Activated naive CD4-positive, alpha-beta T cell treated with anti-CD3 and anti-CD28 coated beads for 36 hours (primary cell): ENCODE measurements around the gene MYH13. TPM values are rescaled to one million over a fixed set of nuclear protein-coding genes. Genes with fewer than 3 reads are reported as not detected.

Source experiments
- CTCF ChIA-PET: fragments of 350-600 bp; sonication (Branson Sonifier 250); formaldehyde crosslinking; loops from one replicate; lab custom pipeline; 2021; ENCODE audit warnings: antibody characterized with exemption; lab: Charles Lee
- DNase-seq: peaks from one replicate; pipeline ENCODE4 v3.0.0-alpha.2; 2020
- H3K27ac Mint-ChIP-seq: one replicate; pipeline ENCODE4 v1.8.0; 2021; ENCODE audit warnings: mild to moderate bottlenecking, mixed read lengths
- H3K27me3 Mint-ChIP-seq: one replicate; pipeline ENCODE4 v1.8.0; 2021; ENCODE audit warnings: low read depth, mixed read lengths
- H3K36me3 Mint-ChIP-seq: one replicate; pipeline ENCODE4 v1.8.0; 2021; ENCODE audit warnings: low read depth, mixed read lengths
- H3K4me1 Mint-ChIP-seq: one replicate; pipeline ENCODE4 v1.8.0; 2021; ENCODE audit warnings: low read depth, mixed read lengths
- H3K4me3 Mint-ChIP-seq: one replicate; pipeline ENCODE4 v1.8.0; 2021; ENCODE audit warnings: mild to moderate bottlenecking, moderate library complexity, mixed read lengths
- H3K9me3 Mint-ChIP-seq: one replicate; pipeline ENCODE4 v1.8.0; 2021; ENCODE audit warnings: mixed read lengths
- intact Hi-C: fragments of 100-400 bp; cut with micrococcal nuclease; formaldehyde crosslinking; loops from one replicate; pipeline ENCODE4 v1.15.1; 2023
- total RNA-seq, 2 experiments: library from RNA; stranded (reverse); gene quantifications; one replicate each; pipeline ENCODE4 v1.2.3, GENCODE V29; 2021

The MYH13 gene
- total RNA-seq, 2 experiments from 2014 or later, result not detected

- no peak overlapping the region for H3K4me3 Mint-ChIP-seq
- H3K27ac Mint-ChIP-seq, result no peak overlapping the region
- peaks cover 4% of the 10 kb centered on the region for H3K9me3 Mint-ChIP-seq
- H3K36me3 Mint-ChIP-seq, result no peaks in the 10 kb centered on the region
- intact Hi-C loops, result no loop called here
- CTCF ChIA-PET, result no interaction called here
- H3K27me3 Mint-ChIP-seq, result no peaks in the 10 kb centered on the region
- no peaks in the 10 kb centered on the region for H3K4me1 Mint-ChIP-seq
- DNase-seq, result no peak
Measured at GRCh38 chr17:10384175-10384574, 11.4 kb upstream of the MYH13 start.

GRCh38 chr17:10380631-10381408 lies 8.0 kb upstream of the MYH13 start:
- no peak overlapping the region for H3K4me3 Mint-ChIP-seq
- intact Hi-C loops, result no loop called here
- no peaks in the 10 kb centered on the region for H3K27me3 Mint-ChIP-seq
- DNase-seq, result no peak
- CTCF ChIA-PET, result interaction anchor here (0.5 kb wide), 1 partner anchor 641 kb away, joined by 5 read pairs; no protein-coding TSS in a partner anchor
- H3K9me3 Mint-ChIP-seq, result peaks cover 1% of the 10 kb centered on the region
- no peaks in the 10 kb centered on the region for H3K4me1 Mint-ChIP-seq
- H3K27ac Mint-ChIP-seq, result no peak overlapping the region
- no peaks in the 10 kb centered on the region for H3K36me3 Mint-ChIP-seq

GRCh38 chr17:10370016-10370608 lies 2.7 kb downstream of the MYH13 start:
- CTCF ChIA-PET, result no interaction called here

GRCh38 chr17:10369239-10369638 lies 3.6 kb downstream of the MYH13 start:
- CTCF ChIA-PET, result no interaction called here
- Mint-ChIP-seq H3K4me3 (no peak overlapping the region), H3K27me3 (peaks cover 3% of the 10 kb centered on the region), H3K4me1 (no peaks in the 10 kb centered on the region), H3K36me3 (no peaks in the 10 kb centered on the region), H3K9me3 (no peaks in the 10 kb centered on the region), H3K27ac (no peak overlapping the region)
- intact Hi-C loops, result no loop called here
- no peak for DNase-seq

More at GRCh38 chr17:10370016-10370608, 2.7 kb downstream of the MYH13 start:
- Mint-ChIP-seq H3K27me3 (peaks cover 3% of the 10 kb centered on the region), H3K36me3 (no peaks in the 10 kb centered on the region), H3K27ac (no peak overlapping the region), H3K4me1 (no peaks in the 10 kb centered on the region), H3K9me3 (no peaks in the 10 kb centered on the region), H3K4me3 (no peak overlapping the region)
- intact Hi-C loops, result no loop called here
- DNase-seq, result no peak

- H3K36me3 Mint-ChIP-seq, result no peaks in the 10 kb centered on the region
- peaks cover 3% of the 10 kb centered on the region for H3K27me3 Mint-ChIP-seq
- H3K9me3 Mint-ChIP-seq, result no peaks in the 10 kb centered on the region
- CTCF ChIA-PET, result no interaction called here
- intact Hi-C loops, result no loop called here
- H3K4me3 Mint-ChIP-seq, result no peak overlapping the region
- no peaks in the 10 kb centered on the region for H3K4me1 Mint-ChIP-seq
- DNase-seq, result no peak
- H3K27ac Mint-ChIP-seq, result no peak overlapping the region
Measured at GRCh38 chr17:10368561-10368960, 4.2 kb downstream of the MYH13 start.

GRCh38 chr17:10360578-10360977 lies 12.2 kb downstream of the MYH13 start:
- Mint-ChIP-seq H3K9me3 (no peaks in the 10 kb centered on the region), H3K27me3 (no peaks in the 10 kb centered on the region), H3K27ac (no peak overlapping the region), H3K4me3 (no peak overlapping the region), H3K36me3 (no peaks in the 10 kb centered on the region), H3K4me1 (no peaks in the 10 kb centered on the region)
- CTCF ChIA-PET, result no interaction called here
- intact Hi-C loops, result no loop called here
- DNase-seq, result no peak

- Mint-ChIP-seq H3K4me3 (no peak overlapping the region), H3K9me3 (no peaks in the 10 kb centered on the region), H3K4me1 (no peaks in the 10 kb centered on the region), H3K27ac (no peak overlapping the region), H3K27me3 (no peaks in the 10 kb centered on the region), H3K36me3 (no peaks in the 10 kb centered on the region)
- CTCF ChIA-PET, result interaction anchor here (0.6 kb wide), 1 partner anchor 718 kb away, joined by 3 read pairs; no protein-coding TSS in a partner anchor
- peak; percentile 46 for DNase-seq
- intact Hi-C loops, result loop anchor here (1.0 kb wide), 1 partner anchor 30 kb away; no protein-coding TSS in a partner anchor
Measured at GRCh38 chr17:10357768-10358167, 15.0 kb downstream of the MYH13 start.

GRCh38 chr17:10354651-10355050 lies 18.2 kb downstream of the MYH13 start:
- CTCF ChIA-PET, result interaction anchor here (1.0 kb wide), 1 partner anchor 367 kb away, joined by 3 read pairs; no protein-coding TSS in a partner anchor
- Mint-ChIP-seq H3K27ac (no peak overlapping the region), H3K9me3 (no peaks in the 10 kb centered on the region), H3K27me3 (no peaks in the 10 kb centered on the region), H3K4me1 (no peaks in the 10 kb centered on the region), H3K36me3 (no peaks in the 10 kb centered on the region), H3K4me3 (no peak overlapping the region)
- intact Hi-C loops, result no loop called here
- no peak for DNase-seq

- CTCF ChIA-PET, result interaction anchor here (0.8 kb wide), 1 partner anchor 25 kb away, joined by 3 read pairs; no protein-coding TSS in a partner anchor
- H3K4me3 Mint-ChIP-seq, result no peak overlapping the region
- H3K4me1 Mint-ChIP-seq, result no peaks in the 10 kb centered on the region
- H3K36me3 Mint-ChIP-seq, result no peaks in the 10 kb centered on the region
- intact Hi-C loops, result no loop called here
- DNase-seq, result no peak
- H3K27me3 Mint-ChIP-seq, result no peaks in the 10 kb centered on the region
- H3K9me3 Mint-ChIP-seq, result no peaks in the 10 kb centered on the region
- no peak overlapping the region for H3K27ac Mint-ChIP-seq
Measured at GRCh38 chr17:10352893-10353292, 19.9 kb downstream of the MYH13 start.

GRCh38 chr17:10349403-10349802 lies 23.4 kb downstream of the MYH13 start:
- Mint-ChIP-seq H3K9me3 (no peaks in the 10 kb centered on the region), H3K36me3 (no peaks in the 10 kb centered on the region), H3K27ac (no peak overlapping the region), H3K4me1 (no peaks in the 10 kb centered on the region), H3K27me3 (no peaks in the 10 kb centered on the region), H3K4me3 (no peak overlapping the region)
- CTCF ChIA-PET, result no interaction called here
- peak; percentile 7 for DNase-seq
- intact Hi-C loops, result no loop called here

- no peak overlapping the region for H3K27ac Mint-ChIP-seq
- no peaks in the 10 kb centered on the region for H3K9me3 Mint-ChIP-seq
- no peaks in the 10 kb centered on the region for H3K27me3 Mint-ChIP-seq
Measured at GRCh38 chr17:10344816-10345215, 28.0 kb downstream of the MYH13 start.

GRCh38 chr17:10339051-10339450 lies 33.8 kb downstream of the MYH13 start:
- no peaks in the 10 kb centered on the region for H3K4me1 Mint-ChIP-seq
- no peaks in the 10 kb centered on the region for H3K36me3 Mint-ChIP-seq
- H3K27ac Mint-ChIP-seq, result no peak overlapping the region
- no peaks in the 10 kb centered on the region for H3K9me3 Mint-ChIP-seq
- CTCF ChIA-PET, result no interaction called here
- no peak overlapping the region for H3K4me3 Mint-ChIP-seq
- H3K27me3 Mint-ChIP-seq, result no peaks in the 10 kb centered on the region
- intact Hi-C loops, result no loop called here
- DNase-seq, result no peak

More at GRCh38 chr17:10344816-10345215, 28.0 kb downstream of the MYH13 start:
- no peaks in the 10 kb centered on the region for H3K36me3 Mint-ChIP-seq
- no peaks in the 10 kb centered on the region for H3K4me1 Mint-ChIP-seq
- intact Hi-C loops, result no loop called here
- CTCF ChIA-PET, result no interaction called here
- no peak for DNase-seq
- H3K4me3 Mint-ChIP-seq, result no peak overlapping the region

GRCh38 chr17:10337976-10338375 lies 34.8 kb downstream of the MYH13 start:
- intact Hi-C loops, result no loop called here
- H3K27me3 Mint-ChIP-seq, result no peaks in the 10 kb centered on the region
- no peak for DNase-seq
- no peaks in the 10 kb centered on the region for H3K36me3 Mint-ChIP-seq
- H3K4me3 Mint-ChIP-seq, result no peak overlapping the region
- CTCF ChIA-PET, result no interaction called here
- H3K27ac Mint-ChIP-seq, result no peak overlapping the region
- H3K9me3 Mint-ChIP-seq, result no peaks in the 10 kb centered on the region
- no peaks in the 10 kb centered on the region for H3K4me1 Mint-ChIP-seq
